ENCODE data around the gene NEDD4L. TPM values are rescaled to one million over a fixed set of nuclear protein-coding genes. Genes with fewer than 3 reads are reported as not detected.

NEDD4L gene
- polyA plus RNA-seq, 1 experiment = 14.1 TPM

DNA sequence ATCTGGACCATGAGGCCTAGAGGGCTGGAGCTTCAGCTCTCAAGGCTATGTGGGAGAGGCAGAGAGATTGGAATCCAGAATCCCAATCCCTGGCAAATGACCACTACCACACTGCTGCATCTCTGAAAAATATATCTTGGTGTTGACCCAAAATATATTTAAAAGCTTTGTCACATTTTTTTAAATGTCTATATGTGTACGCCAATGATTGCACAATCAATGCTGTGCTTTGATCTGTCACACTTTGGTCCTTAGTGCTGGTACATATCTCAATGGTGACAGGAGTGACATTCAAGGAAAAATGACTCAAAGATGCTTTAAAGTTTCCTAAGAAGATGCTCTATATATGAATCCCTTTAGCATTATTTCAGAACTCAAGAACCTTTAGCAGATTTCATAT lies 31.7 kb upstream of the NEDD4L start:
- Histone ChIP-seq H3K36me3 (ENCODE audit: control insufficient read depth, insufficient read depth, low read length) (no peaks in the 10 kb centered on the region), H3K27me3 (ENCODE audit: control insufficient read depth, insufficient read depth, low read length) (no peaks in the 10 kb centered on the region), H3K4me3 (ENCODE audit: low read depth, low read length) (no peak overlapping the region)
- ChIA-PET CTCF (no interaction called here), POLR2A (no interaction called here)
- TF ChIP-seq, protein P1, sequence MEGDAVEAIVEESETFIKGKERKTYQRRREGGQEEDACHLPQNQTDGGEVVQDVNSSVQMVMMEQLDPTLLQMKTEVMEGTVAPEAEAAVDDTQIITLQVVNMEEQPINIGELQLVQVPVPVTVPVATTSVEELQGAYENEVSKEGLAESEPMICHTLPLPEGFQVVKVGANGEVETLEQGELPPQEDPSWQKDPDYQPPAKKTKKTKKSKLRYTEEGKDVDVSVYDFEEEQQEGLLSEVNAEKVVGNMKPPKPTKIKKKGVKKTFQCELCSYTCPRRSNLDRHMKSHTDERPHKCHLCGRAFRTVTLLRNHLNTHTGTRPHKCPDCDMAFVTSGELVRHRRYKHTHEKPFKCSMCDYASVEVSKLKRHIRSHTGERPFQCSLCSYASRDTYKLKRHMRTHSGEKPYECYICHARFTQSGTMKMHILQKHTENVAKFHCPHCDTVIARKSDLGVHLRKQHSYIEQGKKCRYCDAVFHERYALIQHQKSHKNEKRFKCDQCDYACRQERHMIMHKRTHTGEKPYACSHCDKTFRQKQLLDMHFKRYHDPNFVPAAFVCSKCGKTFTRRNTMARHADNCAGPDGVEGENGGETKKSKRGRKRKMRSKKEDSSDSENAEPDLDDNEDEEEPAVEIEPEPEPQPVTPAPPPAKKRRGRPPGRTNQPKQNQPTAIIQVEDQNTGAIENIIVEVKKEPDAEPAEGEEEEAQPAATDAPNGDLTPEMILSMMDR (IDR thresholded peaks at IDR 0.05; ENCODE audit: insufficient read depth, low read depth, low read length) = no peak
- DNase-seq (ENCODE audit: low read depth) = no peak

DNA sequence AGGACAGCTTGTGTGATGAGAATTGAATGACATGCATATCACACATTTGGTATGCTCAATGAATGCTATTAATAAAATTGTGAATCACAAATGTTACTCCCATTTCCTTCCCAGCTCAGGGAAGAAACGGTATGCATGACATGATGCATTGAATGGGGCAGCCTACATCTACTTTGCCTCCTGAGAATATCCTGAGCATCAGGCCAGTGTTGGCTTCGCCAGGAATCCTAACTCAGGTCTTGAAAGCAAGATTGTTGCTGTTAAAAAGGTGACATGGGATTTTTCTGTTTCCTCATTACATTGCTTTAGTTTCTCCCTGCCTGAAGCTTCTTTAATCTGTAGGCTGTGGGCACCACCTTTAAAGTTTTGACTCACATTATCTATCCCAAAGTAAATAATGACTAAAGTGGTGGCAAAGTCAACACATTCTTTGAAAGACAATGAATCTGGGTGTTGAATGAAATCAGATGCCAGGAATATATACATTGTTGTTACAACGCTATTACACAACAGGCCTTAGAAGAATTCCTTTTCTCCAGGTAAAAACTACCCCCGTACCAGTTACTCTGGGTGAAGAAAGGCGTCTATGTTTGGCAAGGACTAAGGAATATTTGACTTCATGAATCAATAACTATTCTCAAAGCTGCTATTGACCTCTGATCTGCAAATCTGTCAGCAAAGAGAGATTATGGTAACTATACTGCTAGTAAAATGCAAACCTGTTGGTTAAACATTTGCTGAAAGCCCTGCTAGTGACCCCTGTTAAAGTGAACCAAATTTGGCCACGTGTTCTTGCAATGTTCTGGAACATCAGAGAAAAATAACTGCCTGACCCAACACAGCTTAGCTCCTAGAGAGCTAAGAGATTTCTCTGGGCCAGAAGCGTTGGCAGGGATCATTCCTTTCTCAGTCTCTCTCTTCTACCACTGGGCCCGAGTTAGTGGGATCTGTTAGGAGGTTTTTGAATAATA lies 30.5 kb upstream of the NEDD4L start:
- H3K27me3 ChIP-seq (ENCODE audit: control insufficient read depth, insufficient read depth, low read length) = no peaks in the 10 kb centered on the region
- POLR2A ChIA-PET = no interaction called here
- TF ChIP-seq, protein P1 (IDR thresholded peaks at IDR 0.05; ENCODE audit: insufficient read depth, low read depth, low read length) = no peak
- CTCF ChIA-PET = interaction anchor here (0.6 to 1.7 kb wide), 4 partner anchors 11 to 374 kb away, joined by 3 read pairs; partner anchors contain the start of gene NEDD4L
- DNase-seq (ENCODE audit: low read depth) = no peak
- no peak overlapping the region for H3K4me3 ChIP-seq (ENCODE audit: low read depth, low read length)
- H3K36me3 ChIP-seq (ENCODE audit: control insufficient read depth, insufficient read depth, low read length) = no peaks in the 10 kb centered on the region

- DNase-seq (ENCODE audit: low read depth) = no peak
- no peaks in the 10 kb centered on the region for H3K27me3 ChIP-seq (ENCODE audit: control insufficient read depth, insufficient read depth, low read length)
- H3K36me3 ChIP-seq (ENCODE audit: control insufficient read depth, insufficient read depth, low read length) = no peaks in the 10 kb centered on the region
- TF ChIP-seq, protein P1 (IDR thresholded peaks at IDR 0.05; ENCODE audit: insufficient read depth, low read depth, low read length) = no peak
- ChIA-PET POLR2A (interaction anchor here (0.7 kb wide), 1 partner anchor 172 kb away, joined by 3 read pairs; no protein-coding TSS in a partner anchor), CTCF (interaction anchor here (0.6 to 1.6 kb wide), 3 partner anchors 11 to 28 kb away, joined by 3 to 4 read pairs (median 3); partner anchors contain the start of gene NEDD4L)
- H3K4me3 ChIP-seq (ENCODE audit: low read depth, low read length) = no peak overlapping the region
Measured at GRCh38 chr18:58015065-58015780, 28.8 kb upstream of the NEDD4L start.

GRCh38 chr18:58017267-58017666 lies 26.8 kb upstream of the NEDD4L start:
- CTCF ChIA-PET = interaction anchor here (0.7 kb wide), 1 partner anchor 135 kb away, joined by 3 read pairs; no protein-coding TSS in a partner anchor
- Histone ChIP-seq H3K27me3 (ENCODE audit: control insufficient read depth, insufficient read depth, low read length) (peaks cover 2% of the 10 kb centered on the region; the same call in 1 of the 2 replicates), H3K4me3 (ENCODE audit: low read depth, low read length) (no peak overlapping the region), H3K36me3 (ENCODE audit: control insufficient read depth, insufficient read depth, low read length) (no peaks in the 10 kb centered on the region)
- DNase-seq (ENCODE audit: low read depth) = no peak
- POLR2A ChIA-PET = no interaction called here
- TF ChIP-seq, protein P1 (IDR thresholded peaks at IDR 0.05; ENCODE audit: insufficient read depth, low read depth, low read length) = no peak

Measured in BJ (cell line).